ENCODE results near the gene ING2.

DNA sequence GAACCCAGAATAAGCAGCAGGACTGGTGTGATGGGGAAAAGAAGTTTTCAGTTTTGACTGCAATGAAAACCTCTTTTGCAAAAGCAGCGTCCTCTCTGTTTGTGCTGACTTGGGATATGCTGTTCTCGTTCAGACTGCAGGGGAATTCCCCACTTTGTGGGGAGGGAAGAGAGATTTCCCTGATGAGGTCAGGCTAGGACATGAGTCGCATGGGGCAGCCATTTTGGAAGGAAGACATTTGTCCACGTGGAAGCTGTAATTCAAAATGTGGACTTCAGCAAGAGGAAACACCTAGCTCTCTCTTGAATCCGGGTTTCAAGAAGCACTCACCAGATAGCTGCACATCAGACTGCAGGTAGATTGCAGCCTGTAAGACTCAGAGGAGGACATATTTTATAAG lies 39.3 kb downstream of the ING2 start:
- TF ChIP-seq, protein P1, sequence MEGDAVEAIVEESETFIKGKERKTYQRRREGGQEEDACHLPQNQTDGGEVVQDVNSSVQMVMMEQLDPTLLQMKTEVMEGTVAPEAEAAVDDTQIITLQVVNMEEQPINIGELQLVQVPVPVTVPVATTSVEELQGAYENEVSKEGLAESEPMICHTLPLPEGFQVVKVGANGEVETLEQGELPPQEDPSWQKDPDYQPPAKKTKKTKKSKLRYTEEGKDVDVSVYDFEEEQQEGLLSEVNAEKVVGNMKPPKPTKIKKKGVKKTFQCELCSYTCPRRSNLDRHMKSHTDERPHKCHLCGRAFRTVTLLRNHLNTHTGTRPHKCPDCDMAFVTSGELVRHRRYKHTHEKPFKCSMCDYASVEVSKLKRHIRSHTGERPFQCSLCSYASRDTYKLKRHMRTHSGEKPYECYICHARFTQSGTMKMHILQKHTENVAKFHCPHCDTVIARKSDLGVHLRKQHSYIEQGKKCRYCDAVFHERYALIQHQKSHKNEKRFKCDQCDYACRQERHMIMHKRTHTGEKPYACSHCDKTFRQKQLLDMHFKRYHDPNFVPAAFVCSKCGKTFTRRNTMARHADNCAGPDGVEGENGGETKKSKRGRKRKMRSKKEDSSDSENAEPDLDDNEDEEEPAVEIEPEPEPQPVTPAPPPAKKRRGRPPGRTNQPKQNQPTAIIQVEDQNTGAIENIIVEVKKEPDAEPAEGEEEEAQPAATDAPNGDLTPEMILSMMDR (IDR thresholded peaks at IDR 0.05 in 2 of 3, conservative IDR thresholded peaks at IDR 0.05 in 1 of 3; ENCODE audit: control insufficient read depth in 2 of 3, extremely low read depth in 1 of 3, insufficient read depth in 1 of 3, low read depth in 3 of 3, low read length in 3 of 3): no peak
- TF ChIP-seq LARP7 (IDR thresholded peaks at IDR 0.05) (no peak), MAX (IDR thresholded peaks at IDR 0.05; ENCODE audit: low read depth, low read length) (no peak), TCF3 (IDR thresholded peaks at IDR 0.05; ENCODE audit: borderline replicate concordance, insufficient read depth, low read depth, low read length) (no peak), MEF2A (IDR thresholded peaks at IDR 0.05; ENCODE audit: insufficient read depth, low read depth, low read length) (no peak), HDAC2 (IDR thresholded peaks at IDR 0.05) (no peak), RAD51 (IDR thresholded peaks at IDR 0.05) (no peak), POLR2AphosphoS5 (IDR thresholded peaks at IDR 0.05; ENCODE audit: low read length) (no peak), EZH2 (IDR thresholded peaks at IDR 0.05; ENCODE audit: borderline replicate concordance, control insufficient read depth, low read depth, low read length) (no peak), ATF7 (IDR thresholded peaks at IDR 0.05; ENCODE audit: low read depth) (no peak), SP1 (IDR thresholded peaks at IDR 0.05; ENCODE audit: low read depth, low read length) (no peak), ZNF207 (IDR thresholded peaks at IDR 0.05; ENCODE audit: borderline replicate concordance) (no peak)
